Glomerular endothelial cell (primary cell): ENCODE data around the gene UBE3D. TPM values are rescaled to one million over a fixed set of nuclear protein-coding genes. Genes with fewer than 3 reads are reported as not detected.
"Not testable (repeated sequence)": the region's sequence is repeated elsewhere in the genome, so short reads cannot be mapped to it uniquely, and the experiment has no call there.

Experiments
- DNase-seq: peaks from one replicate; pipeline ENCODE4 v3.0.0-alpha.2; 2011; ENCODE audit warnings: low read depth, low spot score; ENCODE audit errors: extremely low read depth
- total RNA-seq: library from RNA; depleted of rRNA; stranded (reverse); fragments of >200 nt; gene quantifications from 2 replicates; pipeline ENCODE4 v1.2.3, GENCODE V29; 2015

The UBE3D gene
- total RNA-seq, 1 donor from 2014 or later, result 3.7 TPM

GRCh38 chr6:82979657-82980056 is 86.0 kb downstream of the UBE3D start:
- no peak for DNase-seq

GRCh38 chr6:82978362-82978945 is 87.2 kb downstream of the UBE3D start:
- DNase-seq, result no peak

- no peak for DNase-seq
These were observed 89.5 kb downstream of the UBE3D start for GRCh38 chr6:82976179-82976578.

- DNase-seq, result no peak
These were observed 93.7 kb downstream of the UBE3D start for GRCh38 chr6:82971877-82972460.

- no peak for DNase-seq
These were observed 94.8 kb downstream of the UBE3D start for GRCh38 chr6:82970839-82971238.

GRCh38 chr6:82968708-82969107 is 96.9 kb downstream of the UBE3D start:
- DNase-seq, result no peak

- no peak for DNase-seq
These were observed 102.3 kb downstream of the UBE3D start for GRCh38 chr6:82963191-82963925.

- no peak for DNase-seq
These were observed 106.2 kb downstream of the UBE3D start for GRCh38 chr6:82959385-82959941.

- DNase-seq, result no peak
These were observed 107.1 kb downstream of the UBE3D start for GRCh38 chr6:82958551-82958950.

- DNase-seq, result no peak
These were observed 107.8 kb downstream of the UBE3D start for GRCh38 chr6:82957868-82958245.

- no peak for DNase-seq
These were observed 108.3 kb downstream of the UBE3D start for GRCh38 chr6:82957171-82957867.

GRCh38 chr6:82955841-82956240 is 109.8 kb downstream of the UBE3D start:
- no peak for DNase-seq

- no peak for DNase-seq
These were observed 110.6 kb downstream of the UBE3D start for GRCh38 chr6:82954937-82955577.

GRCh38 chr6:82954356-82954755 is 111.3 kb downstream of the UBE3D start:
- DNase-seq, result no peak

- no peak for DNase-seq
These were observed 111.8 kb downstream of the UBE3D start for GRCh38 chr6:82953871-82954270.

- no peak for DNase-seq
These were observed 113.7 kb downstream of the UBE3D start for GRCh38 chr6:82951935-82952334.

GRCh38 chr6:82951389-82951788 is 114.3 kb downstream of the UBE3D start:
- DNase-seq, result no peak

- DNase-seq, result not testable (repeated sequence)
These were observed 134.7 kb downstream of the UBE3D start for GRCh38 chr6:82930915-82931314.

- DNase-seq, result no peak
These were observed 140.7 kb downstream of the UBE3D start for GRCh38 chr6:82924799-82925535.

- DNase-seq, result no peak
These were observed 144.4 kb downstream of the UBE3D start for GRCh38 chr6:82921258-82921657.
